HL-60 (cell line): ENCODE measurements around the gene PHLDA2.
"Not testable (repeated sequence)": the region's sequence is repeated elsewhere in the genome, so short reads cannot be mapped to it uniquely, and the experiment has no call there.

Source experiments
- CTCF ChIP-seq: IDR thresholded peaks from one replicate; pipeline ENCODE4 v1.5.1; 2011; ENCODE audit warnings: low read length, control low read depth, inconsistent platforms; ENCODE audit not compliant: insufficient read depth
- GABPA ChIP-seq: IDR thresholded peaks from 2 replicates; pipeline ENCODE4 v1.6.1; 2012; ENCODE audit warnings: low read depth
- POLR2AphosphoS5 ChIP-seq: IDR thresholded peaks from 2 replicates; pipeline ENCODE4 v1.6.1; 2012; ENCODE audit warnings: low read depth
- REST ChIP-seq: IDR thresholded peaks from 2 replicates; pipeline ENCODE4 v1.6.1; 2012; ENCODE audit warnings: low read depth; ENCODE audit not compliant: insufficient replicate concordance
- SPI1 ChIP-seq: IDR thresholded peaks from 2 replicates; pipeline ENCODE4 v1.6.1; 2012; ENCODE audit warnings: low read depth, mild to moderate bottlenecking, borderline replicate concordance

- not testable (repeated sequence) for TF ChIP-seq CTCF, POLR2AphosphoS5, GABPA, REST, SPI1
These were observed 8.6 kb upstream of the PHLDA2 start for GRCh38 chr11:2937641-2938457.
